GM23338 (cell line): ENCODE data around the gene CCDC85B. TPM values are rescaled to one million over a fixed set of nuclear protein-coding genes. Genes with fewer than 3 reads are reported as not detected.

Source experiments
- ATAC-seq: fragments of 200-7000 bp; cut with Tn5 transposase; 3 replicates; pipeline ENCODE4 v1.9.1; 2020
- DNase-seq: peaks from one replicate; pipeline ENCODE4 v3.0.0-alpha.2; 2015; ENCODE audit warnings: low spot score
- H2AFZ ChIP-seq: fragments of 200-600 bp; sonication (generic); 2 replicates; pipeline ENCODE4 v1.8.0; 2016; ENCODE audit warnings: antibody characterized with exemption, mild to moderate bottlenecking, moderate library complexity
- H3F3A ChIP-seq: fragments of 200-600 bp; sonication (generic); replicated peaks from 2 replicates; pipeline ENCODE4 v1.8.0; 2017; ENCODE audit warnings: antibody characterized with exemption, mixed run types, low read depth
- H3K27ac ChIP-seq: fragments of 200-600 bp; sonication (generic); 2 replicates; pipeline ENCODE4 v1.6.1; 2016; ENCODE audit warnings: low read depth
- H3K27me3 ChIP-seq: fragments of 200-600 bp; sonication (generic); 2 replicates; pipeline ENCODE4 v1.8.0; 2016; ENCODE audit warnings: mild to moderate bottlenecking, mixed run types, moderate library complexity; ENCODE audit not compliant: insufficient read depth
- H3K36me3 ChIP-seq: fragments of 200-600 bp; sonication (generic); 2 replicates; pipeline ENCODE4 v1.8.0; 2016; ENCODE audit warnings: mild to moderate bottlenecking; ENCODE audit not compliant: insufficient read depth
- H3K4me1 ChIP-seq: fragments of 200-600 bp; sonication (generic); 2 replicates; pipeline ENCODE4 v1.8.0; 2016; ENCODE audit warnings: mild to moderate bottlenecking, moderate library complexity; ENCODE audit not compliant: insufficient read depth
- H3K4me2 ChIP-seq: fragments of 200-600 bp; sonication (generic); 2 replicates; pipeline ENCODE4 v1.7.1; 2017; ENCODE audit warnings: mixed run types
- H3K4me3 ChIP-seq: fragments of 200-600 bp; sonication (generic); 2 replicates; pipeline ENCODE4 v1.6.1; 2016; ENCODE audit warnings: mixed run types
- H3K79me2 ChIP-seq: fragments of 200-600 bp; sonication (generic); replicated peaks from 2 replicates; pipeline ENCODE4 v1.8.0; 2017; ENCODE audit warnings: mild to moderate bottlenecking; ENCODE audit not compliant: insufficient read depth
- H3K9me2 ChIP-seq: fragments of 200-600 bp; sonication (generic); 2 replicates; pipeline ENCODE4 v1.8.0; 2017; ENCODE audit not compliant: insufficient read depth
- H4K20me1 ChIP-seq: fragments of 200-600 bp; sonication (generic); replicated peaks from 2 replicates; pipeline ENCODE4 v1.8.0; 2017; ENCODE audit warnings: mild to moderate bottlenecking; ENCODE audit not compliant: insufficient read depth
- H3K27ac Mint-ChIP-seq: 2 replicates; pipeline ENCODE4 v1.8.0; 2020; ENCODE audit warnings: inconsistent platforms, mild to moderate bottlenecking, moderate library complexity, mixed read lengths
- H3K27me3 Mint-ChIP-seq: 3 replicates; pipeline ENCODE4 v1.8.0; 2022; ENCODE audit warnings: low read depth, mild to moderate bottlenecking, moderate library complexity, mixed read lengths, inconsistent platforms; ENCODE audit not compliant: insufficient read depth, poor library complexity
- H3K36me3 Mint-ChIP-seq: 3 replicates; pipeline ENCODE4 v1.8.0; 2021; ENCODE audit warnings: low read depth, mild to moderate bottlenecking, inconsistent platforms, moderate library complexity, mixed read lengths
- H3K4me1 Mint-ChIP-seq: 3 replicates; pipeline ENCODE4 v1.8.0; 2020; ENCODE audit warnings: mild to moderate bottlenecking, inconsistent platforms, mixed read lengths
- H3K4me3 Mint-ChIP-seq: 3 replicates; pipeline ENCODE4 v1.8.0; 2021; ENCODE audit warnings: moderate library complexity, mild to moderate bottlenecking, inconsistent platforms, mixed read lengths
- H3K9me3 Mint-ChIP-seq: 3 replicates; pipeline ENCODE4 v1.8.0; 2020; ENCODE audit warnings: moderate library complexity, mild to moderate bottlenecking, inconsistent platforms, mixed read lengths
- CREB1 ChIP-seq: fragments of 250-450 bp; sonication (Bioruptor Pico); IDR thresholded peaks from 2 replicates; pipeline ENCODE4 v1.5.0; 2020; ENCODE audit warnings: low read depth, mild to moderate bottlenecking, moderate library complexity
- CTCF ChIP-seq, 2 experiments: fragments of 200-600 bp in 1 of 2; sonication (generic) in 1 of 2; conservative IDR thresholded peaks; 2 replicates each; pipeline versions ENCODE4 v1.5.1 to v1.6.1; 2016 to 2017; ENCODE audit warnings: antibody characterized with exemption in 2 of 2, low read depth in 2 of 2, mild to moderate bottlenecking in 2 of 2, moderate library complexity in 1 of 2
- ETS1 ChIP-seq: IDR thresholded peaks from 2 replicates; pipeline ENCODE4 v1.6.1; 2016; ENCODE audit warnings: antibody characterized with exemption
- JUNB ChIP-seq: IDR thresholded peaks from one replicate; pipeline ENCODE4 v1.6.1; 2016; ENCODE audit warnings: antibody characterized with exemption; ENCODE audit not compliant: unreplicated experiment
- NANOG ChIP-seq: IDR thresholded peaks from 2 replicates; pipeline ENCODE4 v1.6.1; 2016; ENCODE audit warnings: antibody characterized with exemption, borderline replicate concordance
- POLR2AphosphoS5 ChIP-seq: IDR thresholded peaks from 2 replicates; pipeline ENCODE4 v1.6.1; 2016; ENCODE audit warnings: antibody characterized with exemption, low read depth
- STAT1 ChIP-seq: IDR thresholded peaks from one replicate; pipeline ENCODE4 v1.6.1; 2016; ENCODE audit warnings: antibody characterized with exemption; ENCODE audit not compliant: unreplicated experiment
- ZNF114 ChIP-seq: fragments of 250-450 bp; sonication (Bioruptor Pico); IDR thresholded peaks from 2 replicates; pipeline ENCODE4 v1.5.0; 2020; ENCODE audit warnings: mild to moderate bottlenecking, moderate library complexity
- long read RNA-seq: library from polyadenylated mRNA; unstranded; transcript quantifications from one replicate; pipeline ENCODE4 v2.0.0, GENCODE V29; 2020; ENCODE audit not compliant: unreplicated experiment
- polyA plus RNA-seq: library from polyadenylated mRNA; unstranded; fragments of >200 nt; fragmentation: Nextera tagmentation; extraction: Ambion mirVana; gene quantifications from 2 replicates; pipeline ENCODE4 v1.2.1, GENCODE V29; 2016
- total RNA-seq: library from RNA; depleted of rRNA; stranded (reverse); fragments of >200 nt; shearing (Covaris generic); gene quantifications from 2 replicates; pipeline ENCODE4 v1.2.3, GENCODE V29; 2014; rRNA removed

Gene CCDC85B
- total RNA-seq (57.3 and 66.3 TPM in 2 replicates), polyA plus RNA-seq (54.5 and 60.4 TPM in 2 replicates)
- long read RNA-seq, transcript CCDC85B-201 (1 exons, 1,524 nt), result major isoform, 93 of 93 reads
- long read RNA-seq, partial matches to known transcripts, result 0 of 93 reads
- long read RNA-seq, other reads (novel, unspliced or antisense), result 0 of 93 reads

- peak within 1 kb of the TSS; percentile 89 for H3K4me2 ChIP-seq
- H2AFZ ChIP-seq, result peak within 1 kb of the TSS; percentile 84
- no peaks in the 10 kb centered on the region for H3K9me2 ChIP-seq
- Mint-ChIP-seq H3K36me3 (peaks cover 26% of the 10 kb centered on the region), H3K4me1 (peaks cover 42% of the 10 kb centered on the region), H3K27me3 (peaks cover 39% of the 10 kb centered on the region), H3K4me3 (peak within 1 kb of the TSS; percentile 98), H3K9me3 (peaks cover 2% of the 10 kb centered on the region; the same call in 1 of the 3 replicates), H3K27ac (no peak within 1 kb of the TSS)
- H3F3A ChIP-seq, result peaks cover 37% of the 10 kb centered on the region
- peak; percentile 94 for DNase-seq
- peak within 1 kb of the TSS; percentile 93 for H3K4me3 ChIP-seq
- ATAC-seq, result peak; percentile 50
- peaks cover 17% of the 10 kb centered on the region for H4K20me1 ChIP-seq
- peak; percentile 92 for TF ChIP-seq POLR2AphosphoS5
- peak; percentile 25; the same call in 1 of the 2 replicates for TF ChIP-seq CREB1 (CRISPR knock-in tag)
- TF ChIP-seq CTCF (conservative IDR thresholded peaks at IDR 0.05; ENCODE audit: low read depth in 2 of 2), result peak; percentile 22 to 29; a peak in 3 of 4 replicates
- TF ChIP-seq ZNF114 (CRISPR knock-in tag), result no peak
- no peak within 1 kb of the TSS for H3K27ac ChIP-seq
- peaks cover 7% of the 10 kb centered on the region; the same call in 1 of the 2 replicates for H3K36me3 ChIP-seq
- peaks cover 32% of the 10 kb centered on the region for H3K4me1 ChIP-seq
- H3K79me2 ChIP-seq, result peaks cover 13% of the 10 kb centered on the region
- peaks cover 25% of the 10 kb centered on the region for H3K27me3 ChIP-seq
Observed at GRCh38 chr11:65890324-65891218, at the start of gene CCDC85B. TSS of gene CCDC85B (plus strand) at chr11:65890673. CDS start at chr11:65890784, 111 bp downstream.

- ATAC-seq (no peak), DNase-seq (no peak)
- H3F3A ChIP-seq, result no peaks in the 10 kb centered on the region; the same call in 1 of the 2 replicates
- H3K4me3 Mint-ChIP-seq, result no peak overlapping the region
- no peaks in the 10 kb centered on the region; the same call in 1 of the 2 replicates for H4K20me1 ChIP-seq
- no peaks in the 10 kb centered on the region for H3K4me1 Mint-ChIP-seq
- H3K27ac ChIP-seq, result no peak overlapping the region
- no peak overlapping the region for H3K4me3 ChIP-seq
- H2AFZ ChIP-seq, result no peak overlapping the region
- H3K36me3 ChIP-seq, result no peaks in the 10 kb centered on the region
- H3K36me3 Mint-ChIP-seq, result no peaks in the 10 kb centered on the region
- peaks cover 3% of the 10 kb centered on the region for H3K27me3 Mint-ChIP-seq
- H3K4me2 ChIP-seq, result no peak overlapping the region
- no peaks in the 10 kb centered on the region for H3K9me2 ChIP-seq
- H3K9me3 Mint-ChIP-seq, result no peaks in the 10 kb centered on the region
- TF ChIP-seq ZNF114 (CRISPR knock-in tag), result no peak
- no peak for TF ChIP-seq NANOG
- no peak for TF ChIP-seq JUNB
- TF ChIP-seq STAT1, result no peak
- TF ChIP-seq POLR2AphosphoS5, result no peak
- TF ChIP-seq ETS1, result no peak
- no peaks in the 10 kb centered on the region for H3K4me1 ChIP-seq
- H3K27me3 ChIP-seq, result no peaks in the 10 kb centered on the region
- no peaks in the 10 kb centered on the region for H3K79me2 ChIP-seq
- no peak overlapping the region for H3K27ac Mint-ChIP-seq
Observed at GRCh38 chr11:65842144-65842543, 48.3 kb upstream of the CCDC85B start.
